Mammary epithelial cell (primary cell): ENCODE results near the gene CLSTN1.

ENCODE experiments used
- EZH2 ChIP-seq: IDR thresholded peaks from 2 replicates; pipeline ENCODE4 v1.6.1; 2012; ENCODE audit warnings: low read length, inconsistent platforms, borderline replicate concordance
- TF ChIP-seq, protein P1 (sequence below), 2 donors: IDR thresholded peaks in 1 of 2; conservative IDR thresholded peaks in 1 of 2; 2 replicates each; pipeline ENCODE4 v1.5.1; 2011 to 2012; ENCODE audit warnings: inconsistent platforms in 2 of 2, low read length in 2 of 2, mild to moderate bottlenecking in 2 of 2, control low read depth in 1 of 2, low read depth in 1 of 2; ENCODE audit not compliant: insufficient read depth in 1 of 2; ENCODE audit errors: extremely low read depth in 1 of 2

DNA sequence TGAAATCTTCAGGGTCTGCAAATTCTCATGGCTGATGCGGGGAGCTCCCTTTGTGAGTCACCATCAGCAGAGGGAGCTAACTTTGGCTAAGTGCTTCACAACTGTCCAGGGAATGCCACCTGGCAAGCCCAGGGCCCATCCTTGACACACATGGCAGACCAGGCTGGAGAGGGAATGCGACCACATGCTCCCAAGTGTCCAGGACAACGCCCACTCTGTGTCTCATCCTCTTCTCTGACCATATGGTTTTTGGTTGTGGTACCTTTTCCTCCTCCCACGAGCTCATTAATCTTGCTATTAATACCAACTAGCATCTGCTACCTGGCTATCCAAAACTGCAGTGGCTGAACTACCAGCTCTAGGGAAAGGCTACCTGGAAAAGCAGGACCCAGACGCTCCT lies 37.1 kb upstream of the CLSTN1 start:
- TF ChIP-seq, protein P1, sequence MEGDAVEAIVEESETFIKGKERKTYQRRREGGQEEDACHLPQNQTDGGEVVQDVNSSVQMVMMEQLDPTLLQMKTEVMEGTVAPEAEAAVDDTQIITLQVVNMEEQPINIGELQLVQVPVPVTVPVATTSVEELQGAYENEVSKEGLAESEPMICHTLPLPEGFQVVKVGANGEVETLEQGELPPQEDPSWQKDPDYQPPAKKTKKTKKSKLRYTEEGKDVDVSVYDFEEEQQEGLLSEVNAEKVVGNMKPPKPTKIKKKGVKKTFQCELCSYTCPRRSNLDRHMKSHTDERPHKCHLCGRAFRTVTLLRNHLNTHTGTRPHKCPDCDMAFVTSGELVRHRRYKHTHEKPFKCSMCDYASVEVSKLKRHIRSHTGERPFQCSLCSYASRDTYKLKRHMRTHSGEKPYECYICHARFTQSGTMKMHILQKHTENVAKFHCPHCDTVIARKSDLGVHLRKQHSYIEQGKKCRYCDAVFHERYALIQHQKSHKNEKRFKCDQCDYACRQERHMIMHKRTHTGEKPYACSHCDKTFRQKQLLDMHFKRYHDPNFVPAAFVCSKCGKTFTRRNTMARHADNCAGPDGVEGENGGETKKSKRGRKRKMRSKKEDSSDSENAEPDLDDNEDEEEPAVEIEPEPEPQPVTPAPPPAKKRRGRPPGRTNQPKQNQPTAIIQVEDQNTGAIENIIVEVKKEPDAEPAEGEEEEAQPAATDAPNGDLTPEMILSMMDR (conservative IDR thresholded peaks at IDR 0.05 in 1 of 2, IDR thresholded peaks at IDR 0.05 in 1 of 2; ENCODE audit: extremely low read depth in 1 of 2, insufficient read depth in 1 of 2, low read depth in 1 of 2, low read length in 2 of 2): no peak
- TF ChIP-seq EZH2: no peak
